RCC 7860 (cell line): ENCODE data around the gene MEPCE.
A peak's percentile ranks its signal among the peaks of the same experiment; 100 is the strongest.
"Not testable (repeated sequence)": the region's sequence is repeated elsewhere in the genome, so short reads cannot be mapped to it uniquely, and the experiment has no call there.

Experiments
- DNase-seq: peaks from one replicate; pipeline ENCODE4 v3.0.0-alpha.2; 2015; ENCODE audit warnings: low spot score
- FAIRE-seq: peaks from 2 replicates; lab custom pipeline; 2012; peaks lifted over from hg19 to GRCh38; lab: Jason Lieb, UNC

Gene MEPCE

GRCh38 chr7:100429637-100430492, at the start of gene MEPCE:
Gene MEPCE, plus strand, starts transcription at chr7:100429831. Its CDS starts 188 bp downstream, at chr7:100430019.
- peak; percentile 70 for FAIRE-seq

GRCh38 chr7:100380196-100380595, 49.4 kb upstream of the MEPCE start:
- DNase-seq: no peak
- FAIRE-seq: no peak

More at GRCh38 chr7:100429637-100430492, at the start of gene MEPCE:
- DNase-seq: peak; percentile 95

DNA sequence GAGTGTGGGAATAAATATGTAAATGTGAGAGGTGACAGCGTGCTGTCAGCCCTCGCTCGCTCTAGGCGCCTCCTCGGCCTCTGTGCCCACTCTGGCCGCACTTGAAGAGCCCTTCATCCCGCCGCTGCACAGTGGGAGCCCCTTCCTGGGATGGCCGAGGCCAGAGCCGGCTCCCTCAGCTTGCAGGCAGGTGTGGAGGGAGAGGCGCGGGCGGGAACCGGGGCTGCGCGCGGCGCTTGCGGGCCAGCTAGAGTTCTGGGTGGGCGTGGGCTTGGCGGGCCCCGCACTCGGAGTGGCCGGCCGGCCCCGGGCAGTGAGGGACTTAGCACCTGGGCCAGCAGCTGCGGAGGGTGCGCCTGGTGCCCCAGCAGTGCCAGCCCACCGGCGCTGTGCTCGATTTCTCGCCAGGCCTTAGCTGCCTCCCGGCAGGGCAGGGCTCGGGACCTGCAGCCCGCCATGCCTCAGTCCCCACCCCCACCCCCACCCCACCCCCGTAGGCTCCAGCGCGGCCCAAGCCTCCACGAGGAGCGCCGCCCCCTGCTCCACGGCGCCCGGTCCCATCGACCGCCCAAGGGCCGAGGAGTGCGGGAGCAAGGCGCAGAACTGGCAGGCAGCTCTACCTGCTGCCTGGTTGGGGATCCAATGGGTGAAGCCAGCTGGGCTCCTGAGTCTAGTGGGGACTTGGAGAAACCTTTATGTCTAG, 47.9 kb upstream of the MEPCE start:
- not testable (repeated sequence) for DNase-seq, FAIRE-seq

DNA sequence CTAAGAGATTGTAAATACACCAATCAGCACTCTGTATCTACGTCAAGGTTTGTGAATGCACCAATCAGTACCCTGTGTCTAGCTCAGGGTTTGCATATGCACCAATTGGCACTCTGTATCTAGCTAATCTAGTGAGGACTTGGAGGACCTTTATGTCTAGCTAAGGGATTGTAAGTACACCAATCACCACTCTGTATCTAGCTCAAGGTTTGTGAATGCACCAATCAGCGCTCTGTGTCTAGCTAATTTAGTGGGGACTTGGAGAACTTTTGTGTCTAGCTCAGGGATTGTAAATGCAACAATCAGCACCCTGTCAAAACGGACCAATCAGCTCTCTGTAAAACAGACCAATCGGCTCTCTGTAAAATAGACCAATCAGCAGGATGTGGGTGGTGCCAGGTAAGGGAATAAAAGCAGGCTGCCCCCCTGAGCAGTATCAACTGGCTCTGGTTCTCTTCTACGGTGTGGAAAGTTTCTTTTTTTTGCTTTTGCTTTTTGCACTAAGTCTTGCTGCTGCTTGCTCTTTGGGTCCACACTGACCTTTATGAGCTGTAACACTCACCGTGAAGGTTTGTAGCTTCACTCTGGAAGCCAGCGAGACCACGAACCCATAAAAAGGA, 47.3 kb upstream of the MEPCE start:
- DNase-seq, FAIRE-seq: not testable (repeated sequence)

- DNase-seq (no peak), FAIRE-seq (no peak)
Observed at GRCh38 chr7:100384628-100385294, 44.9 kb upstream of the MEPCE start.

- DNase-seq (no peak), FAIRE-seq (no peak)
Observed at GRCh38 chr7:100386940-100387339, 42.7 kb upstream of the MEPCE start.

GRCh38 chr7:100387695-100388094, 41.9 kb upstream of the MEPCE start:
- DNase-seq (no peak), FAIRE-seq (no peak)

GRCh38 chr7:100389437-100390088, 40.1 kb upstream of the MEPCE start:
- FAIRE-seq (no peak), DNase-seq (no peak)

DNA sequence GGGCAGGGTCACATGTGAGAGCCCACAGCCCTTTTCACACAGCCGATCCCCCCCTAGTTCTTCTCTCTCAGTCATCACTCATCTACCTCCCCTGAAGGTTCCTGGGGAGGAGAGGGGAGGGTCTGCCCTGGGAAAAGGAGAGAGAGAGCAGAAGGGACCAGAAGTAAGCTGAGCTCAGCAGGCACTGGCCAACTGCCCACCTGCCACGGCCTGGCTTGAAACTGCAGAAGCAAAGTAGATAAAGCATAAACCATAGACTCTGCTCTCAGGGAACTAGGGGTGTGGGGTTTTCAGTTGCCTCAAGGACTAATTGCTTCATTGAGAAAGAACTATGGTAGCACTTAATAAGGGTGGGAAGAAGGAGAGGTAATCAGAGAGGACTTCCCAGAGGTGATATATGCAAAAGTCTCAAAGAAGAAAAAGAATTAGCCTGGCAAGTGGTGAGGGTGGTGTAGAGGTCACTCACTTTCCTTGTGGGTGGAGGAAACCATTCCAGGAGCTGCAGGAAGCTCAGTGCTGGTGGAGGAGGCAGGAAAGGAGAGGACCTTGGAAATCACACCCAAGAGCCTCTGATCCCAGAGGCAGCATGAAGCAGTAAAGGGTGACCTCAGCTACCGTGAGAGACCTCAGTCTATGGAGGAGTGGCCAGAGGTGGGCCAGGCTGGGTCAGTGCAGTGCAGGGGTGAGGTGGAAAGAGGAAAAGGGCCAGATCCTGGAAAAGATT, 39.2 kb upstream of the MEPCE start:
- FAIRE-seq (no peak), DNase-seq (no peak)

DNA sequence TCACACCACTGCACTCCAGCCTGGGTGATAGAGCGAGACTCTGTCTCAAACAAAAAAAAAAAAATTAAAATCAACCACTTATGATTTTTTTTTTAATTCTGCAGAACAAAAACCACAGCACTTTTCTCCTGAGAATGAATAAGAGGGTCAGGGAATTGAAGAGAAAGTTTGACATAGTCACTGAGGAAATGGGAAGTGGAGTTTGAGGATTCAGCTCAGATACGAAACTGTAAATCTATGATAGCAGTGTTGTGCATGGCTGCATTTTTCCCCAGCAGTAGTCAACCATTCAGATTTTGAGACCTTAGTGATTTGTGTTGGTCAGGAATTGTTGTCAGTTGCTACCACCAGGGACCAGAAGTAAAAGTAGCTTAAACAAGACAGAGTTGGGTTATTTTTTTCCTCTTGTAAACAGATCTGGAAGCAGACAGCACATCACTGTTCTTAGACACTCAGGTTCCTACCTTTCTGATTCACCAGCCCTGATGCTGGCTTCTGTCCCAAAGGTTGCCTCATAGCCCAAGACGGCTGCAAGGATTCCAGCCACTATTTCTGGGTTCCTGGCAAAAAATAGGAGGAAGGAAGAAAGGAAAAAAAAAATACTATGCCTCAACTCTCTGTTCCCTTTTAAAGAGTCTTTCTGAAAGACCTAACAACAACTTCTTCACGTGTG, 36.3 kb upstream of the MEPCE start:
- FAIRE-seq: no peak
- no peak for DNase-seq

DNA sequence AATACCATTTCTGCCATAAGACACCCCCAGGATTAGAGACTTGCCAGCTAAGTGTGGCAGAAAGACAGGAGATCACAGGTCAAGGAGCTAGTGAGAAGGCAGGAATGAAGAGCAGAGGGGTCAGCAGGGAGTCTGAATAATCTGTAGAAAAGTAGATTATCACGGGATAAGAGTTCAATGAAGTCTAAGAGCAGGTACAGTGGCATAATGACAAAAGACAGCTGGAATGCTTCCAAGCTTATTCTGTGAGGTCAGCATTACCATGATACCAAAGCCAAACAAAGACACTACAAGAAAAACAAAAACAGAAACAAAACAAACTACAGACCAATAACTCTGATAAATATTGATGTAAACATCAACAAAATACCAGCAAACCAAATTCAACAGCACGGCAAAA, 35.6 kb upstream of the MEPCE start:
- FAIRE-seq (no peak), DNase-seq (no peak)

DNA sequence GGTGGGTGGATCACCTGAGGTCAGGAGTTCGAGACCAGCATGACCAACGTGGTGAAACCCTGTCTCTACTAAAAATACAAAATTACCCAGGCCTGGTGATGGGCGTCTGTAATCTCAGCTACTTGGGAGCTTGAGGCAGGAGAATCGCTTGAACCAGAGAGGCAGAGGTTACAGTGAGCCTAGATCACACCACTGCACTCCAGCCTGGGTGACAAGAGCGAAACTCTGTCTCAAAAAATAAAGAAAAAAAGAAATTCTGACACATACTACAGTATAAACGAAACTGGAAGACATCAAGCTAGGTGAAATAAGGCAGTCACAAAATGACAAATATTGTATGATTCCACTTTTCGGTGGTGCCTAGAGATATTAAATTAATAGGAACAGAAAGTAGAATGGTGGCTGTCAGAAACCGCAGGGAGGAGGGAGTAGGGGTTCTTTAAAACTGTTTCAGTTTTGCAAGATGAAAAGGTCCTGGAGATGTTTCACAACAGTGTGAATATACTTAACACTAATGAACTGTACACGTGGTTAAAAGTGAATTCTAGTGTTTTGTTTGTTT, 33.1 kb upstream of the MEPCE start:
- FAIRE-seq: no peak
- DNase-seq: no peak

GRCh38 chr7:100397315-100398081, 32.1 kb upstream of the MEPCE start:
- DNase-seq: no peak
- no peak for FAIRE-seq

DNA sequence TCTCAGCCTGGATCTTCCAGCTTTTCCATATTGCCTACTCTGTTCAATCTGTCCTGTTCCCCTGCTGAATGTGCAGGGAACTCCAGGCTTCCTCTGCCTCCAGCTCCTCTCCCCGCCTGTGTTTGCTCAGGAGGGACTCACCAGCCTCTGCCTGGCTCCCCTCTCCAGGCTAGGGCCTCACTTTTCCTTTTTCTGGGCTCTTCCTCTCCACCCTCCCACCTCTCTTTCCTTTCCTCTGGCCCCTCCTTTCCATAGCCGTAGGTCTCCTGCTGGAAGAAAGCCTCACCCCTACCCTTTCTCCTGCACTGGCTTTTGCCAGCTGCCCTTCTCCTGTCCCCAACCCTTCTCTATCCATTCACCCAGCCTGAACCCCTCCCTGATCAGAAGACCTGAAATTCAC, 31.4 kb upstream of the MEPCE start:
- no peak for DNase-seq
- no peak for FAIRE-seq

DNA sequence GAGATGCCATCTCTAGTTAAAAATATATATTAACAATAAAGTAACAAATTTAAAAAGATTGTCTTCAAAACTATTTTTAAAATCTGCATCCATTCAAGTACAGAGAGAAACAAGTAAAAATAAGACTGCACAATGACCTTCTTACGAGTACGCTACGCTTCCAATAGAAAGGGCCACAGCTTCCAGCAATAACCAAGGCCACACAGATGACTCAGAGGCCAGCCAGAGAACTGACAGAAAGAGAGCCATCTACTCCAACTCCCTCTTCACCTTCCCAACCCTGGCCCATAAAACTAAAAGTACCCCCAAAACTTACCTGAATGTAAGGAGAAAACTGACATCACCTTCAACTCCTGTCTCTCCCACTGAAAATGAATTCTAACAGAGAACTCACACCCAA, 29.6 kb upstream of the MEPCE start:
- FAIRE-seq (no peak), DNase-seq (no peak)

GRCh38 chr7:100400656-100401055, 29.0 kb upstream of the MEPCE start:
- DNase-seq (no peak), FAIRE-seq (no peak)

- no peak for DNase-seq
- FAIRE-seq: no peak
Observed at GRCh38 chr7:100401811-100402210, 27.8 kb upstream of the MEPCE start.

DNA sequence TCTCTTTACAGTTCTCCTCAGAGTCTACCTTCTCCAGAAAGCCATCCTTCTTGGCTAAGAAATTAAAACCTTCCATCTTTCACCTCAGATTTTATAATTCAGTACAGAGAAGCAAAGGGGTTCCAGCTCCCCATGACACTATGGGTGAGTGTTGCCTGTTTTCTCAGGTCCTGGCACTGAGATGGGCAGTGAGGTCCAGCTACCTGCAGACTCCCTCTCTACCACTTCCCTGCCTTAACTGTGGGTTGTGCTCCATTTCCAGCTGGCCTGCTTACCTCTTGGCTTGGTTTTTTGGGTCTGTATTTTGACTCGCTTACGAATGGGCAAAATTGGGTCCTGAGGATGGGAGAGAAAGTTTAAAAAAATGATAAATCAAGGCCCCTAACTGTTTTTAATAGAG, 27.4 kb upstream of the MEPCE start:
- FAIRE-seq (no peak), DNase-seq (no peak)
